ENCODE results near the gene FAM163A.
"Not testable (repeated sequence)": the region's sequence is repeated elsewhere in the genome, so short reads cannot be mapped to it uniquely, and the experiment has no call there.

Gene FAM163A

GRCh38 chr1:179831225-179831624 lies 88.1 kb downstream of the FAM163A start:
- H3K27me3 ChIP-seq (ENCODE audit: control insufficient read depth, insufficient read depth, low read length): no peaks in the 10 kb centered on the region

GRCh38 chr1:179831852-179832699 lies 89.0 kb downstream of the FAM163A start:
- no peak overlapping the region for H3K27ac ChIP-seq
- no peak overlapping the region for H2AFZ ChIP-seq
- H3K4me3 ChIP-seq (ENCODE audit: low read depth, low read length): no peak overlapping the region
- H3K9me3 ChIP-seq (ENCODE audit: control insufficient read depth, low read length): no peaks in the 10 kb centered on the region
- H3K27me3 ChIP-seq (ENCODE audit: control insufficient read depth, insufficient read depth, low read length): no peaks in the 10 kb centered on the region
- no peaks in the 10 kb centered on the region for H3K4me1 ChIP-seq
- no peak for TF ChIP-seq CTCF (IDR thresholded peaks at IDR 0.05)
- H3K79me2 ChIP-seq: no peaks in the 10 kb centered on the region
- H3K9ac ChIP-seq: no peak overlapping the region
- H3K36me3 ChIP-seq (ENCODE audit: control insufficient read depth, insufficient read depth, low read length): no peaks in the 10 kb centered on the region
- no peak overlapping the region for H3K4me2 ChIP-seq (ENCODE audit: low read length)

More at GRCh38 chr1:179831225-179831624, 88.1 kb downstream of the FAM163A start:
- Histone ChIP-seq H3K9me3 (ENCODE audit: control insufficient read depth, low read length) (no peaks in the 10 kb centered on the region), H3K4me3 (ENCODE audit: low read depth, low read length) (no peak overlapping the region), H3K27ac (no peak overlapping the region), H3K4me1 (no peaks in the 10 kb centered on the region), H3K36me3 (ENCODE audit: control insufficient read depth, insufficient read depth, low read length) (no peaks in the 10 kb centered on the region), H3K9ac (no peak overlapping the region), H3K4me2 (ENCODE audit: low read length) (no peak overlapping the region), H2AFZ (no peak overlapping the region), H3K79me2 (no peaks in the 10 kb centered on the region)
- no peak for TF ChIP-seq CTCF (IDR thresholded peaks at IDR 0.05)

GRCh38 chr1:179836686-179837445 lies 93.8 kb downstream of the FAM163A start:
- H3K27ac ChIP-seq; H3K79me2 ChIP-seq; H3K27me3 ChIP-seq (ENCODE audit: control insufficient read depth, insufficient read depth, low read length); H3K9ac ChIP-seq; H3K36me3 ChIP-seq (ENCODE audit: control insufficient read depth, insufficient read depth, low read length); H3K4me3 ChIP-seq (ENCODE audit: low read depth, low read length); H3K4me1 ChIP-seq; H3K9me3 ChIP-seq (ENCODE audit: control insufficient read depth, low read length); H2AFZ ChIP-seq; H3K4me2 ChIP-seq (ENCODE audit: low read length): not testable (repeated sequence)

- TF ChIP-seq CTCF (IDR thresholded peaks at IDR 0.05): no peak
- no peak overlapping the region for H3K27ac ChIP-seq
- no peaks in the 10 kb centered on the region for H3K27me3 ChIP-seq (ENCODE audit: control insufficient read depth, insufficient read depth, low read length)
- H3K4me1 ChIP-seq: no peaks in the 10 kb centered on the region
- no peak overlapping the region for H2AFZ ChIP-seq
- no peaks in the 10 kb centered on the region for H3K9me3 ChIP-seq (ENCODE audit: control insufficient read depth, low read length)
- no peak overlapping the region for H3K4me3 ChIP-seq (ENCODE audit: low read depth, low read length)
- H3K36me3 ChIP-seq (ENCODE audit: control insufficient read depth, insufficient read depth, low read length): no peaks in the 10 kb centered on the region
- H3K79me2 ChIP-seq: no peaks in the 10 kb centered on the region
- H3K4me2 ChIP-seq (ENCODE audit: low read length): no peak overlapping the region
- no peak overlapping the region for H3K9ac ChIP-seq
Measured at GRCh38 chr1:179840107-179840506, 97.0 kb downstream of the FAM163A start.

GRCh38 chr1:179848233-179848632 lies 105.1 kb downstream of the FAM163A start:
- Histone ChIP-seq H3K27ac (no peak overlapping the region), H3K9ac (no peak overlapping the region), H2AFZ (no peak overlapping the region), H3K9me3 (ENCODE audit: control insufficient read depth, low read length) (no peaks in the 10 kb centered on the region), H3K36me3 (ENCODE audit: control insufficient read depth, insufficient read depth, low read length) (no peaks in the 10 kb centered on the region), H3K4me1 (no peaks in the 10 kb centered on the region), H3K79me2 (no peaks in the 10 kb centered on the region), H3K4me2 (ENCODE audit: low read length) (no peak overlapping the region), H3K4me3 (ENCODE audit: low read depth, low read length) (no peak overlapping the region), H3K27me3 (ENCODE audit: control insufficient read depth, insufficient read depth, low read length) (no peaks in the 10 kb centered on the region)
- no peak for TF ChIP-seq CTCF (IDR thresholded peaks at IDR 0.05)
